ENCODE data around the gene CD82. TPM values are rescaled to one million over a fixed set of nuclear protein-coding genes. Genes with fewer than 3 reads are reported as not detected.

The CD82 gene
- total RNA-seq, 2 experiments from 2014 or later = 1.2 to 6.4 TPM

- Histone ChIP-seq H2AFZ (ENCODE audit: low read length) (peak overlapping the region; percentile 28; the same call in 1 of the 2 replicates), H3K9me3 (ENCODE audit: low read length) (no peaks in the 10 kb centered on the region), H3K4me2 (ENCODE audit: low read length) (peak overlapping the region; percentile 55), H4K20me1 (ENCODE audit: insufficient read depth, low read length) (no peaks in the 10 kb centered on the region), H3K36me3 (ENCODE audit: insufficient read depth, low read length) (no peaks in the 10 kb centered on the region), H3K27ac (ENCODE audit: low read depth, low read length, poor library complexity, severe bottlenecking) (peak overlapping the region; percentile 37), H3K79me2 (ENCODE audit: insufficient read depth, low read depth, low read length) (no peaks in the 10 kb centered on the region), H3K4me1 (ENCODE audit: insufficient read depth, low read length, poor library complexity, severe bottlenecking) (peaks cover 68% of the 10 kb centered on the region), H3K4me3 (ENCODE audit: low read depth, low read length, poor library complexity, severe bottlenecking) (no peak overlapping the region), H3K9me2 (ENCODE audit: insufficient read depth, low read length) (no peaks in the 10 kb centered on the region)
- no TSS peak for BruUV-seq (replicated peaks)
- POLR2A ChIA-PET = interaction anchor here (0.6 to 1.5 kb wide), 2 partner anchors 12 to 60 kb away, joined by 5 to 6 read pairs; no protein-coding TSS in a partner anchor
- TF ChIP-seq CTCF (conservative IDR thresholded peaks at IDR 0.05; ENCODE audit: low read length) (no peak), EZH2phosphoT487 (IDR thresholded peaks at IDR 0.05; ENCODE audit: borderline replicate concordance, low read depth, low read length) (no peak)
- peak; percentile 73 for DNase-seq (ENCODE audit: low spot score)
- CTCF ChIA-PET (ENCODE audit: unreplicated experiment) = interaction anchor here (2.0 kb wide), 1 partner anchor 11 kb away, joined by 4 read pairs; no protein-coding TSS in a partner anchor
- intact Hi-C loops (cut with micrococcal nuclease; ENCODE audit: unreplicated experiment) = no loop called here
Observed at GRCh38 chr11:44600839-44601383, 35.4 kb downstream of the CD82 start.

- Histone ChIP-seq H2AFZ (ENCODE audit: low read length) (peak overlapping the region; percentile 28; the same call in 1 of the 2 replicates), H3K4me2 (ENCODE audit: low read length) (peak overlapping the region; percentile 55), H3K4me3 (ENCODE audit: low read depth, low read length, poor library complexity, severe bottlenecking) (no peak overlapping the region), H3K27ac (ENCODE audit: low read depth, low read length, poor library complexity, severe bottlenecking) (peak overlapping the region; percentile 37), H3K36me3 (ENCODE audit: insufficient read depth, low read length) (no peaks in the 10 kb centered on the region), H3K4me1 (ENCODE audit: insufficient read depth, low read length, poor library complexity, severe bottlenecking) (peaks cover 60% of the 10 kb centered on the region), H3K9me2 (ENCODE audit: insufficient read depth, low read length) (no peaks in the 10 kb centered on the region), H4K20me1 (ENCODE audit: insufficient read depth, low read length) (no peaks in the 10 kb centered on the region), H3K9me3 (ENCODE audit: low read length) (no peaks in the 10 kb centered on the region), H3K79me2 (ENCODE audit: insufficient read depth, low read depth, low read length) (no peaks in the 10 kb centered on the region)
- POLR2A ChIA-PET = interaction anchor here (0.6 to 1.5 kb wide), 4 partner anchors 9 to 61 kb away, joined by 3 to 8 read pairs (median 6); no protein-coding TSS in a partner anchor
- CTCF ChIA-PET (ENCODE audit: unreplicated experiment) = no interaction called here
- peak; percentile 16 for DNase-seq (ENCODE audit: low spot score)
- intact Hi-C loops (cut with micrococcal nuclease; ENCODE audit: unreplicated experiment) = no loop called here
- TF ChIP-seq EZH2phosphoT487 (IDR thresholded peaks at IDR 0.05; ENCODE audit: borderline replicate concordance, low read depth, low read length) (no peak), CTCF (conservative IDR thresholded peaks at IDR 0.05; ENCODE audit: low read length) (no peak)
- no TSS peak for BruUV-seq (replicated peaks)
Observed at GRCh38 chr11:44601471-44602370, 36.3 kb downstream of the CD82 start.
